ENCODE results near the gene GDPD5. TPM values are rescaled to one million over a fixed set of nuclear protein-coding genes. Genes with fewer than 3 reads are reported as not detected.

Gene GDPD5
- total RNA-seq, 1 experiment from 2014 or later: 15.2 TPM

- no peaks in the 10 kb centered on the region for H3K27me3 ChIP-seq
- no peaks in the 10 kb centered on the region for H3K9me3 ChIP-seq
- no peak for DNase-seq
- no peaks in the 10 kb centered on the region for H3K36me3 ChIP-seq
- H3K4me3 ChIP-seq: no peak overlapping the region
Observed at GRCh38 chr11:75462117-75462653, 63.6 kb downstream of the GDPD5 start.

- no peaks in the 10 kb centered on the region for H3K27me3 ChIP-seq
- no peaks in the 10 kb centered on the region for H3K9me3 ChIP-seq
- H3K36me3 ChIP-seq: no peaks in the 10 kb centered on the region
- no peak for DNase-seq
- no peak overlapping the region for H3K4me3 ChIP-seq
Observed at GRCh38 chr11:75461151-75461550, 64.6 kb downstream of the GDPD5 start.

- DNase-seq: no peak
- no peaks in the 10 kb centered on the region for H3K36me3 ChIP-seq
- H3K27me3 ChIP-seq: no peaks in the 10 kb centered on the region
- no peaks in the 10 kb centered on the region for H3K9me3 ChIP-seq
- H3K4me3 ChIP-seq: no peak overlapping the region
Observed at GRCh38 chr11:75456596-75457183, 69.1 kb downstream of the GDPD5 start.

- DNase-seq: no peak
- H3K27me3 ChIP-seq: no peaks in the 10 kb centered on the region
- no peaks in the 10 kb centered on the region for H3K36me3 ChIP-seq
- H3K9me3 ChIP-seq: no peaks in the 10 kb centered on the region
- no peak overlapping the region for H3K4me3 ChIP-seq
Observed at GRCh38 chr11:75454987-75455386, 70.8 kb downstream of the GDPD5 start.

GRCh38 chr11:75453916-75454655, 71.7 kb downstream of the GDPD5 start:
- peak; percentile 84 for DNase-seq
- Histone ChIP-seq H3K27me3 (no peaks in the 10 kb centered on the region), H3K4me3 (no peak overlapping the region), H3K9me3 (no peaks in the 10 kb centered on the region), H3K36me3 (no peaks in the 10 kb centered on the region)

- no peak overlapping the region for H3K4me3 ChIP-seq
- H3K27me3 ChIP-seq: no peaks in the 10 kb centered on the region
- DNase-seq: no peak
- no peaks in the 10 kb centered on the region for H3K36me3 ChIP-seq
- H3K9me3 ChIP-seq: no peaks in the 10 kb centered on the region
Observed at GRCh38 chr11:75450826-75451821, 74.6 kb downstream of the GDPD5 start.

- no peak for DNase-seq
- Histone ChIP-seq H3K4me3 (no peak overlapping the region), H3K36me3 (no peaks in the 10 kb centered on the region), H3K27me3 (no peaks in the 10 kb centered on the region), H3K9me3 (no peaks in the 10 kb centered on the region)
Observed at GRCh38 chr11:75450236-75450635, 75.5 kb downstream of the GDPD5 start.

- no peaks in the 10 kb centered on the region for H3K36me3 ChIP-seq
- no peaks in the 10 kb centered on the region for H3K9me3 ChIP-seq
- no peaks in the 10 kb centered on the region for H3K27me3 ChIP-seq
- DNase-seq: no peak
- H3K4me3 ChIP-seq: no peak overlapping the region
Observed at GRCh38 chr11:75449776-75450175, 76.0 kb downstream of the GDPD5 start.

GRCh38 chr11:75449271-75449670, 76.5 kb downstream of the GDPD5 start:
- Histone ChIP-seq H3K27me3 (no peaks in the 10 kb centered on the region), H3K36me3 (no peaks in the 10 kb centered on the region), H3K4me3 (no peak overlapping the region), H3K9me3 (no peaks in the 10 kb centered on the region)
- no peak for DNase-seq

GRCh38 chr11:75447415-75447814, 78.3 kb downstream of the GDPD5 start:
- no peaks in the 10 kb centered on the region for H3K36me3 ChIP-seq
- H3K27me3 ChIP-seq: no peaks in the 10 kb centered on the region
- no peak overlapping the region for H3K4me3 ChIP-seq
- DNase-seq: no peak
- no peaks in the 10 kb centered on the region for H3K9me3 ChIP-seq

- no peaks in the 10 kb centered on the region for H3K27me3 ChIP-seq
- DNase-seq: peak; percentile 51
- H3K4me3 ChIP-seq: no peak overlapping the region
- no peaks in the 10 kb centered on the region for H3K9me3 ChIP-seq
- H3K36me3 ChIP-seq: no peaks in the 10 kb centered on the region
Observed at GRCh38 chr11:75445315-75445953, 80.3 kb downstream of the GDPD5 start.

- H3K27me3 ChIP-seq: no peaks in the 10 kb centered on the region
- no peaks in the 10 kb centered on the region for H3K36me3 ChIP-seq
- no peaks in the 10 kb centered on the region for H3K9me3 ChIP-seq
- H3K4me3 ChIP-seq: no peak overlapping the region
- DNase-seq: no peak
Observed at GRCh38 chr11:75443043-75443442, 82.7 kb downstream of the GDPD5 start.

GRCh38 chr11:75442161-75442885, 83.4 kb downstream of the GDPD5 start:
- no peak for DNase-seq
- no peak overlapping the region for H3K4me3 ChIP-seq
- no peaks in the 10 kb centered on the region for H3K27me3 ChIP-seq
- no peaks in the 10 kb centered on the region for H3K36me3 ChIP-seq
- no peaks in the 10 kb centered on the region for H3K9me3 ChIP-seq

GRCh38 chr11:75441804-75442132, 84.0 kb downstream of the GDPD5 start:
- no peaks in the 10 kb centered on the region for H3K36me3 ChIP-seq
- no peaks in the 10 kb centered on the region for H3K27me3 ChIP-seq
- no peaks in the 10 kb centered on the region for H3K9me3 ChIP-seq
- no peak overlapping the region for H3K4me3 ChIP-seq
- DNase-seq: no peak

- Histone ChIP-seq H3K36me3 (no peaks in the 10 kb centered on the region), H3K4me3 (no peak overlapping the region), H3K27me3 (no peaks in the 10 kb centered on the region), H3K9me3 (no peaks in the 10 kb centered on the region)
- DNase-seq: no peak
Observed at GRCh38 chr11:75440960-75441803, 84.6 kb downstream of the GDPD5 start.
